ENCODE data around the gene MAP3K19.
"Not testable (repeated sequence)": the region's sequence is repeated elsewhere in the genome, so short reads cannot be mapped to it uniquely, and the experiment has no call there.

The MAP3K19 gene

GRCh38 chr2:135047300-135047699, at the start of gene MAP3K19:
MAP3K19 (minus strand) TSS chr2:135047447; CDS start chr2:135024647, 22,800 bp downstream.
- DNase-seq (ENCODE audit: low read depth) = no peak

DNA sequence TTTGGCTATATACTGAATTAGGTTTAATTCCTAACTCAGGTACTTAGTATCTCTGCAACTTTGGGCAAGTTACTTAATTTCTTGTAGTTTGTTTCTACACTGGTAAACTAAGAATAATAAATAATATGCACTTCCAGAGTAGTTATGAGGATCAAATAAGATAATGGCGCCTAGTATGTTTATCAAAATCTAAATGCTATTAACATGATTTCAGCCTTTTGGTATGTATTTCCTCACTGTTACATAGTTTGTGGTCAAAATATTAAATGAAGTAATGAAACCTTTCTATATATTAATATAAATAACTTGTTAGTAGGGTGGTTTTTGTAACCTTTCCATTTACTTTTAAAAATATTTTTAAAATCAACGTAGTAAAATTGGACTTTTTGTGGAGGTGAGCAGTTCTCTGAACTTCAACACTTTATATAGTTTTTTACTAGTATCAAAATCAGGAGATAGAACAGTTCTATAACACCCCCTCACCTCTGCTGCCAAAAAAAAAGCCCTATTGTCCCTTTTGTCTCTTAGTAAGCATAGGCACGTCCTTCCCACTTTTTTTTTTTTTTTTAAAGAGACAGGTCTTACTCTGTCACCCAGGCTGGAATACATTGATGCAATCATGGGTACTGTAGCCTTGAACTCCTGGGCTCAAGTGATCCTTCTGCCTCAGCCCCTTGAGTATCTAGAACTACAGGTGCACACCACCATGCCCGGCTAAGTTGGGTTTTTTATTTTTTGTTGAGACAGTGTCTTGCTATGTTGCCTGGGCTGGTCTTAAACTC, 49.6 kb upstream of the MAP3K19 start:
- DNase-seq (ENCODE audit: low read depth) = no peak

- no peak for DNase-seq (ENCODE audit: low read depth)
Observed at GRCh38 chr2:135095591-135095990, 48.3 kb upstream of the MAP3K19 start.

DNA sequence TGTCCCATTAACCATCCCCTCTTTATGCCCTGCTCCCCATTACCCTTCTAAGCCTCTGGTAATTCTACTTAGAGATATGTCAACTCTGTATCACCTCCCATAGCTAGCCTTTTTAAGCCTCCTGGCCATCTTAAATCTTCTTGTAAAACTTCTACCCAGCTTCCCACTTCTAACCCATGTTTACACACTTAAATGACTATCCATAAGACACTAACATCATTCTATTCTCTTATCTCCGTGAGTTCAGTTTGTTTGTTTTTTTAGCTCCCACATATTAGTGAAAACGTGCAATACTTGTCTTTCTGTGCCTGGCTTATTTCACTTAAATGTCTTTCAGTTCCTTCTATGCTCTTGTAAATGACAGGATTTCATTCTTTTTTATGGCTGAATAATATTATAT, 47.3 kb upstream of the MAP3K19 start:
- no peak for DNase-seq (ENCODE audit: low read depth)

DNA sequence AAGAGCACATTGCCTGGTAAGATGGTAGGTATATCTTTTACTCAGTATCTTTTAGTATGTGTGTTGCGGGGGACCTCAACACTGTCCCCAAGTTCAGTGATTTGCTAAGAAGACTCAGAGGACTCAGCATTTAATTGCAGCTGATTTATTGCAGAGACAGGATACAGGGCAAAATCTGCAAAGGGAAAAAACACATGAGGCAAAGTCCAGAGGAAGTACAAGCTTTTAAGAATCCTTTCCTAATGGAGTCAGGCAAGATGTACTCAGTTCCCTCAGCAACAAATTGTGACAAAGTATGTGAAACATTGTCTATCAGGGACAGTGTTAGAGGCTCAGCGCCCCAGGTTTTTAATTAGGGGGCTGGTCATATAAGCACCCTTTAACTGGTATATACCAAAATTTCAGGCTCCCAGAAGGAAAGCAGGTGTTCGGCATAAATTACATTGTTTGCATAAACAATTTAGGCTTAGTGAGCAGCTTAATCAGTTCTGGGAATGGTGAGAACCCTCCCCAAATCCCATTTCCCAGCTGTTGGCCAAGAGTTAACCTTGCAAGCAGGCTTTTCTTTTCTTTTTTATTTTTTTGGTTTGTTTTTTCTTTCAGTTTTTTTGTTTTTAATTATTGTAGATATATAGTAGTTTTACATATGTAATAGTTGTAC, 46.6 kb upstream of the MAP3K19 start:
- DNase-seq (ENCODE audit: low read depth) = no peak

DNA sequence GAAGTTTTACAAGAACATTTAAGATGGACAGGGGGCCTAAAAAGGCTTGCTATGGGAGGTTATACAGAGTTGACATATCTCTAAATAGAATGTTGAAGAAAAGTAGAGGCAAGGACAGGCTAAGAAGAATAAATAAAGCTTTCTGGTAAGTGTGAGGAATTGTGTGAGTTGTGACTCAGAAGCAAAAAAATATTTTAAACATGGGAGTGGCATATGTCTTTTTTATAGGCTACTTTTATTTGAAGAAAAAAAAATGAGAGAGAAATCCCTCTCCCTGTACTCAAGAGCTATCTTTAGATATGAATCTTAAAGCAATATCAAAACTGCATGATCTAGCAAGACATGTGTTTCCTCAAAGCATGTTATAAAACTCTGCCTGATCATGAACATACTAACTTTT, 45.9 kb upstream of the MAP3K19 start:
- DNase-seq (ENCODE audit: low read depth) = no peak

DNA sequence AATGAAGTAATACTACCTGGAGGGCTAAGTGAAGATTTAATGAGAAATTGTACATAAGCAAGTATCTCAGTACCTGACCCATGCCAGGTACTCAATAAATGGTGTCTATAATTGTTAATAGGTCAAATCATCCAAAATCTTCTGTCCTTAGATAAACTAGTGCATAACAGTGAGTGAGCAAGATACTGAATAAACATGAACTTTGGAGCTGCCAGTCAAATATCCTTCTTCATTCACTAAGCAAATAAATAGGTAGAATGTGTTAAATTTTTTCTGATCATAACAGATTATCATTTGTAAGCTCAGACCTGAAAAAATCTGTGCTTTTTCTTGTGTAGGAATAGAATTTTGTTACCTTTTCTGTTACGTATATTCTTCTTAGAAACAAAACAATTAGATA, 44.4 kb upstream of the MAP3K19 start:
- DNase-seq (ENCODE audit: low read depth) = no peak

GRCh38 chr2:135089597-135089996, 42.4 kb upstream of the MAP3K19 start:
- DNase-seq (ENCODE audit: low read depth) = not testable (repeated sequence)

GRCh38 chr2:135086222-135086621, 39.0 kb upstream of the MAP3K19 start:
- DNase-seq (ENCODE audit: low read depth) = no peak

DNA sequence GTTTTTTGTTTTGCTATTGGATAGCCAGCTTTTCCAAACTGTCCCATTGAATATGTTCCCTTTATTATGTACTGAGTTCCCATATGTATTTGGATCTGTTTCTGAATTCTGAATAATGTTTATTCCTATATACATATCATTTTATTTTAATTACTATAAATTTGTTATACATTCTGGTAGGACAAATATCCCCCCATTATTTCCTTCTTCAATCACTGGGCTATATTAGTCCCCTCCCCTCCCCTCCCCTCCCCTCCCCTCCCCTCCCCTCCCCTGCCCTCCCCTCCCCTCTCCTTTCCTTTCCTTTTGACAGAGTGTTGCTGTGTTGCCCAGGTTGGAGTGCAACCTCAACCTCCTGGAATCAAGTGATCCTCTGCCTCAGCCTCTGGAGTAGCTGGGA, 31.2 kb upstream of the MAP3K19 start:
- no peak for DNase-seq (ENCODE audit: low read depth)

GRCh38 chr2:135076556-135076955, 29.3 kb upstream of the MAP3K19 start:
- no peak for DNase-seq (ENCODE audit: low read depth)

GRCh38 chr2:135074216-135074615, 27.0 kb upstream of the MAP3K19 start:
- no peak for DNase-seq (ENCODE audit: low read depth)

DNA sequence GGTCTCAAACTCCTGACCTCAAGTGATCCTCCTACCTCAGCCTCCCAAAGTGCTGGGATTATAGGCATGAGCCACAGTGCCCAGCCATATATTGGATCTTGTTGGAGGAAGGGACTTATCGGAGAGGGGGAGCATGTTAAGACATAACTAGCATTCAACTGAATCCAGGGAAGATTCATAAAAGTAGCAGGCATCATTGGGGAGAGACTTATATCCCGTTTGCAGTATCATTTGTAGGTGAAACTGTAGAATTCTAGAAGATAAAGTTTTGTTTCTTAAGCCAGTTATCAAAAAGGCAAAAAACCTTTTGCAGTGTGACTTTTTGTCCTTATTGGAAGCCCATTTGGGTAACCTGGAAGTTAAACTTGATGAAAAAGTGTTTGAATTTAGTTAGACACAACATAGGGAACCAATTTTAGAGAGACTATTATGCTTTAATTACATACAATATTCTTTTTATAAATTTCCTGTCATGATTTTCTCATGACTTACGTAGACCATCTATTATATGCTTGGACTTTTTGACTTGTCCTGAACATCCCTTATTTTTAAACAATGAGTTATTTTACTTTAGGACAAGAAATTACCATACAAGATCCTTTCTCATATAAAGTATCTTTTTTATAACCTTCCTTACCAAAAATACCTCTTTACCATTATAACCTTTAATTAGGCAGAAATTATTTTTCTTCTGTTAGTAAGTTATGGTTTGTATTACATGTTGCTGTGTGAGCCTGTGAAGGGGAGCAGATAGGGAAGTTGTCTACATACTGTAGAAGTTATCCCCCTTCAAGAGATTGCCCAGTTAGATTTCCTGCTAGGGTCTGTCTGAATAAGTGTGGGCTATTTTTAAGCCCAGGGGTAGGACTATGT, 25.1 kb upstream of the MAP3K19 start:
- DNase-seq (ENCODE audit: low read depth) = no peak

- DNase-seq (ENCODE audit: low read depth) = no peak
Observed at GRCh38 chr2:135066710-135067109, 19.5 kb upstream of the MAP3K19 start.

- DNase-seq (ENCODE audit: low read depth) = no peak
Observed at GRCh38 chr2:135064149-135064548, 16.9 kb upstream of the MAP3K19 start.

DNA sequence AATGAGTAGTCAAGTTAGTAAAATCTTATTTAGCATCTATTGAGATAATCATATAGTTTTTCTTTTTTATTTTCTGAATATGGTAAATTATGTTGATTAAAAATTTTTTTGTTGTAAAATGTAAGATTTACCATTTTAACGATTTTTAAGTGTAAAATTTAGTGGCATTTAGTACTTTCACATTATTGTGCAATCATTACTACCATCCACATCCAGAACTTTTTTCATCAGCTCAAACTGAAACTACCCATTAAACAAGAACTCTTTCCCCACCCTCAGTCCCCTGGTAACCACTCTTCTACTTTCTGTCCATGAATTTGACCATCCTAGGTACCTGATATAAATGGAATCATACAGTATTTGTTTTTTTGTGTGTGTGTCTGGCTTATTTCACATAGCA, 16.0 kb upstream of the MAP3K19 start:
- no peak for DNase-seq (ENCODE audit: low read depth)

GRCh38 chr2:135059577-135059976, 12.3 kb upstream of the MAP3K19 start:
- DNase-seq (ENCODE audit: low read depth) = no peak

DNA sequence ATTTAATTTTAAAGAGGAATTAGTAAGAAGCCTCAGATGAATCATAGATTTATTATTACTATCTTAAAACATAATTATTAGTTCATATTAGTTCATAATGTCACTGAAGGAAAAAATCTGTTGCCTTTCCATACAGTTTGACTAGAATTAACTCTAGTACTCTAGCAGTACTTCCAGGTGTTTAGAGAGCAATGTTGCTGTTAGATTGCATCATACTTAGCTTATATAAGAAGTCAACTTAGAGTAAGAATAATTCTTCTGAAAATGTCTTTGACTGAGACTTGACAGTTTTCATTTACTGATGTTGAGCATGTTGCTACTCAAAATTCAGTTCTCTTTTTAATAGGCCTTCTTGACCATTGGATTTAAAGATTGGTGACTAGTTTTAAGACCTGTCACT, 9.5 kb upstream of the MAP3K19 start:
- DNase-seq (ENCODE audit: low read depth) = no peak

DNA sequence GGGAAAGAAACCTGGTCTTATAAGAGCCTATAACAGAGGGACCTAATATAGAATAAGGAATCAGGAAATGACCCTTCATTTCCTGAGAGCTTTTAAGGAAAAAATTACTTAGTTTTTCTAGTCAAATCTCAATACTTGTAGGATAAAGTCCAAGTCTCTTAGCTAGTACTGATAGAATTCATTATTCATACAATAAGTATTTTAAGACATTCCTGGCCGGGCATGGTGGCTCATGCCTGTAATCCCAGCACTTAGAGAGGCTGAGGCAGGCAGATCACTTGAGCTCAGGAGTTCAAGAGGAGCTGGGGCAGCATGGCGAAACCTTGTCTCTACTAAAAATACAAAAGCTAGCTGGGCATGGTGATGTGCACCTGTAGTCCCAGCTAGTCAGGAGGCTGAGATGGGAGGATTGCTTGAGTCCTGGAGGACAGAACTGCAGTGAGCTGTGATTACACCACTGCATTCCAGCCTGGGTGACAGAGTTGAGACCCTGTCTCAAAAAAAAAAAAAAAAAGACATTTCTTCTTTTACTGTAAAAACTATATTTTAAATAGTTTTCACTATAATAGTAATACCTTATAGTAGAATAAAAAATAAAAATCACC, 8.0 kb upstream of the MAP3K19 start:
- DNase-seq (ENCODE audit: low read depth) = no peak

DNA sequence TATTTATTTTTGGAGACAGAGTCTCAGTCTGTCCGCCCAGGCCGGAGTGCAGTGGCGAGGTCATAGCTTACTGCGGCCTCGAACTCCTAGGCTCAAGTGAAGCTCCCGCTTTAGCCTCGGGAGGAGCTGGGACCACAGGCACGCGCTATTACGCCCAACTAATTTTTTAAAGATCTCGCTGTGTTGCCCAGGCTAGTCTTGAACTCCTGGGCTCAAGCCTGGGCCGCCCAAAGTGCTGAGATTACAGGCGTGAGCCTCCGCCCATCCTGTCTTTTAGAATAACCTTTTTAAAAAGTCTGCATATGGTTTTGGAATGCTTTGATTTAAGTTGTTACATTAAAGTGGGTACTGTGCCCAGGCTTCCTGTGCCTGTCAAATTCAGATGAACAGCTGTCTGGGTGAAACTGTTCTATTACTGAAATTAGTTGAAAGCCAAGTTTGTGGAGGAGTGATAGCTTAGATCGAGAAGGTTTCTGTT, 5.8 kb upstream of the MAP3K19 start:
- DNase-seq (ENCODE audit: low read depth) = peak; percentile 8

GRCh38 chr2:135052042-135052876, 5.0 kb upstream of the MAP3K19 start, which contains the start of gene RAB3GAP1:
RAB3GAP1 (plus strand) TSS chr2:135052292; CDS start chr2:135052308, 16 bp downstream.
- peak; percentile 88 for DNase-seq (ENCODE audit: low read depth)

All from activated T-cell treated with anti-CD3 and anti-CD28 coated beads for 48 hours (primary cell).